GM20431 (cell line): ENCODE results near the gene ERF.
"Not testable (repeated sequence)": the region's sequence is repeated elsewhere in the genome, so short reads cannot be mapped to it uniquely, and the experiment has no call there.

ENCODE experiments used
- in situ Hi-C: fragments of 300-500 bp; cut with MseI, MboI; formaldehyde crosslinking; loops from one replicate; pipeline ENCODE4 v1.15.0; 2020; ENCODE audit warnings: low sequenced_read_pairs; ENCODE audit not compliant: unreplicated experiment

Gene ERF

DNA sequence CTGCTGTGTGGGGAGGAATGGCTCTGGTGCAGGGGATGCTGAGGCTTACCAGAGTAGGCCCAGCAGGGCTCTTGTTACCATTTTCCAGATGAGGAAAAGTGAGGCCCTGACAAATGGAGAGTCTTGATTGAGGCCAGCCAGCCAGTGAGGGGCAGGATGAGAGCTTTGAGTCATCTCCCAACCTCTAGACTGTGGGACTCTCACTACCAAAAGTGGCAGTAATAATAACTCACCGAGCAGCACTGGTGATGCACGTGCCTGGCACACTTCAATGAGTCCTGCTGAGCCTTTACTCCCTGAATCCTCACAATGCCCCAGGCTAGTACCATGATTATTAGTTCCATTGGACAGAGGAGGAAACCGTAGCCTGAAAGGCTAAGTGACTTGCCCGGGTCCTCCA is 21.9 kb upstream of the ERF start:
- in situ Hi-C loops: no loop called here

DNA sequence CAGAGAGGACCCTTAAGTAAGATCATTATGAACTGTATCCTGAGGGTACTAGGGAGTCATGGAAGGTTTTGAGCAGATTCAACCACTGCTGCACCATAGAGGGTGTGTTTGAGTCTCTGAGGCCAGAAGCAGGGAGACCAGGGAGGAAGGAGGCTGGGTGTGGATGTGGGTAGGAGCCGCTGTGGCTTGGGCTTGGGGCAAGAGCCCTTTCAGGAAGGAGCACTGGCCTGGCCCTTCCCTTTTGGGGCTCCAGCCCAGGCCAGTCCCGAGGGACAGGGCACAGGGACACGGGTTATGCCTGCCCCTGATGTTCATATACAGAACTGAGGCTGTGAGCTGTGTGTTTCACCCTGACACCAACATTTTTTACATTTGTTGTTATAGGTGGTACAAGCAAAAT is 21.4 kb upstream of the ERF start:
- in situ Hi-C loops: no loop called here

DNA sequence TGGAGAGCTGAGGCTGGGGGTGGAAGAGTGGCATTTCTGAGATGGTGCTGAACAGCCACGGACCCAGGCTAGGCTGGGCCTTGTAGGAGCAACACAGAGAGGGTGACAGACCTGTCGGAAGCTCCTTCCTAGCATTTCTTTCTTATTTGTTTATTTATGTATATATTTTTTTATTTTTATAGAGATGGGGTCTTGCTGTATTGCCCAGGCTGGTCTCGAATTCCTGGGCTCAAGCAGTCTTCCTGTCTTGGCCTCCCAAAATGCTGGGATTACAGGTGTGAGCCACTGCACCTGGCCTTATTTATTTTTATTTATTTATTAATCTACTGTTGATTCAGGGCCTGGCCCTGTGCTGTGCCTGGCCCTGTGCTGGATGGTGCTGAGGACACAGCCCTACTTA is 20.6 kb upstream of the ERF start:
- in situ Hi-C loops: no loop called here

DNA sequence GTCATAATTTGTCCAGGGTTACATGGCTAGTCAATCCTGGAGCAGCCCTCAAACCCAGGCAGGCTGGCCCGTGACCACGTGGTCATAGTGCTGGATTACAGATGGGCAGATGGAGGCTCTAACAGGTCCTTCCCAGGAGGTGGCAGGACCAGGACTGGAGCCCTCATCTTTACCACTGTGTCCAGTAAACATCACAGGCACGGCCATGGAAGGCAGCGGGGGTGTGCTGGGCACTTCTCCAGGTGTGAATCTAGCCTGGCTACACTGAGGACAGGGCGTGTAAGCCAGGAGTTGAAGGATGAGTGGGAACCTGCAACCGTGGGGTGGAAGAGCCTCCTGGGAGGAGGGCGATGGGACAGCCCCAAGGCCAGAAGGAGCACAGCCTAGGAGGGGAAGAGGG is 20.2 kb upstream of the ERF start:
- in situ Hi-C loops: no loop called here

DNA sequence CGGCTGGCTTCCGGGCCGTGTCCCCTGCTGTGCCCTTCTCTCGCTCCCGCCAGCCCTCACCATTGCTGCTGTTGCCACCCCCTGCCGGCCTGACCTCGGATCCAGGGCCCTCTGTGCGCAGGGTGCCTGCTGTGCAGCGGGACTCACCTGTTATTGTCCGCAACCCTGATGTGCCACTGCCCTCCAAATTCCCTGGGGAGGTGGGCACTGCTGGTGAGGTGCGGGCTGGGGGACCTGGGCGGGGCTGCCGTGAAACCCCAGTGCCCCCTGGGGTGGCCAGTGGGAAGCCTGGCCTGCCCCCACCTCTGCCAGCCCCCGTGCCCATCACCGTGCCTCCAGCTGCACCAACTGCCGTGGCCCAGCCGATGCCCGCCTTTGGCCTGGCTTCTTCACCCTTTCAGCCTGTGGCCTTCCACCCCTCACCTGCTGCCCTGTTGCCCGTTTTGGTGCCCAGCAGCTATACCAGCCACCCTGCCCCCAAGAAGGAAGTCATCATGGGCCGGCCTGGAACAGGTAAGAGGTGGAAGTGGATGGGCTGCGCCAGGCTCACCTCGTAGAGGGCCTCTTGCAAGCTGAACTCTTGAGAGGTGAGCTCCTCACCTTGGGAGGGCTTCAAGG is 19.2 kb upstream of the ERF start:
- in situ Hi-C loops: no loop called here

DNA sequence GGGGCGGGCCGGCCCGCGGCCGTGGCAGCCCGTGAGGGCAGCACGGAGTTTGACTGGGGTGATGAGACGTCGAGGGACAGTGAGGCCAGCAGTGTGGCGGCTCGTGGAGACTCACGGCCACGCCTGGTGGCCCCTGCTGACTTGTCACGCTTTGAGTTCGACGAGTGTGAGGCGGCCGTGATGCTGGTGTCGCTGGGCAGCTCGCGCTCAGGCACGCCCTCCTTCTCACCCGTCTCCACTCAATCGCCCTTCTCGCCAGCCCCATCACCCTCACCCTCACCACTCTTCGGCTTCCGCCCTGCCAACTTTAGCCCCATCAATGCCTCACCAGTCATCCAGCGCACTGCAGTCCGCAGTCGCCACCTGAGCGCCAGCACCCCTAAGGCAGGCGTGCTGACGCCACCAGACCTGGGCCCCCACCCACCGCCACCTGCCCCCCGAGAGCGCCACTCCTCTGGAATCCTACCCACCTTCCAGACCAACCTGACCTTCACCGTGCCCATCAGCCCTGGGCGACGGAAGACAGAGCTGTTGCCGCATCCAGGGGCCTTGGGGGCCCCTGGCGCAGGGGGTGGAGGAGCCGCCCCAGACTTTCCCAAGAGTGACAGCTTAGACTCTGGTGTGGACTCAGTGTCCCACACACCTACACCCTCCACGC is 18.6 kb upstream of the ERF start:
- in situ Hi-C loops: no loop called here

DNA sequence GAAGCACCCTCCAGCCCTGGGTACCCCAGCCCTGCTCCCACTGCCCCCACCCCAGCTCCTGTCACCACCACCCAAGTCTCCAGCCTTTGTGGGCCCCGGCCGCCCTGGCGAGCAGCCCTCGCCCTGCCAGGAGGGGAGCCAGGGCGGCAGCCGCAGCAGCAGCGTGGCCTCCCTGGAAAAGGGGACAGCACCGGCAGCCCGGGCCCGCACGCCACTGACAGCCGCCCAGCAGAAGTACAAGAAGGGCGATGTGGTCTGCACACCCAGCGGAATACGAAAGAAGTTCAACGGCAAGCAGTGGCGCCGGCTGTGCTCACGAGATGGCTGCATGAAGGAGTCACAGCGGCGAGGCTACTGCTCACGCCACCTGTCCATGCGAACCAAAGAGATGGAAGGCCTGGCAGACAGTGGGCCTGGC is 18.1 kb upstream of the ERF start:
- in situ Hi-C loops: no loop called here

DNA sequence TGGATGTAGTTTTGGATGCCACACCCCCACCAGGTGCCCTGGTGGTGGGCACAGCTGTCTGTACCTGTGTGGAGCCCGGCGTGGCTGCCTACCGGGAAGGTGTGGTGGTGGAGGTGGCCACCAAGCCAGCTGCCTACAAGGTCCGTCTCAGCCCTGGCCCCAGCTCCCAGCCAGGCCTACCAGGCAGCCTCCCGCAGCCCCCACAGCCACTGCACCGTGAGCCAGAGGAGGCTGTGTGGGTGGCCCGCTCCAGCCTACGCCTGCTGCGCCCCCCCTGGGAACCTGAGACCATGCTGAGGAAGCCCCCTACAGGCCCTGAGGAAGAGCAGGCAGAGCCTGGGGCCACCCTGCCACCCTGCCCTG is 17.6 kb upstream of the ERF start:
- in situ Hi-C loops: no loop called here

DNA sequence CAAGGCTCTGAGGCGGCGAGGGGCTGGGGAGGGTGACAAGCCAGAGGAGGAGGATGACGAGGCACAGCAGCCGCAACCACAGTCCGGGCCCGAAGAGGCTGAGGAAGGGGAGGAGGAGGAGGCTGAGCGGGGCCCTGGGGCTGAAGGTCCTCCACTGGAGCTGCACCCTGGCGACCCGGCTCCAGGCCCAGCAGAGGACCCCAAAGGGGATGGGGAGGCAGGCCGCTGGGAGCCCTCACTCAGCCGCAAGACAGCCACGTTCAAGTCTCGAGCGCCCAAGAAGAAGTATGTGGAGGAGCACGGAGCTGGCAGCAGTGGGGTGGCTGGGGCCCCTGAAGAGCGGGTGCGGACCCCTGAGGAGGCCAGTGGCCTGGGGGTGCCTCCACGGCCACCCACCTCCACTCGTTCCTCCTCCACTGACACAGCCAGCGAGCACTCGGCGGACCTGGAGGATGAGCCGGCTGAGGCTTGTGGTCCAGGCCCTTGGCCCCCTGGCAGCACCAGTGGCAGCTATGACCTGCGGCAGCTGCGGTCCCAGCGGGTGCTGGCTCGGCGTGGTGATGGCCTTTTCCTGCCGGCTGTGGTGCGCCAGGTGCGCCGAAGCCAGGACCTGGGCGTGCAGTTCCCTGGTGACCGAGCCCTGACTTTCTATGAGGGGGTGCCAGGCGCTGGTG is 17.1 kb upstream of the ERF start:
- in situ Hi-C loops: no loop called here

DNA sequence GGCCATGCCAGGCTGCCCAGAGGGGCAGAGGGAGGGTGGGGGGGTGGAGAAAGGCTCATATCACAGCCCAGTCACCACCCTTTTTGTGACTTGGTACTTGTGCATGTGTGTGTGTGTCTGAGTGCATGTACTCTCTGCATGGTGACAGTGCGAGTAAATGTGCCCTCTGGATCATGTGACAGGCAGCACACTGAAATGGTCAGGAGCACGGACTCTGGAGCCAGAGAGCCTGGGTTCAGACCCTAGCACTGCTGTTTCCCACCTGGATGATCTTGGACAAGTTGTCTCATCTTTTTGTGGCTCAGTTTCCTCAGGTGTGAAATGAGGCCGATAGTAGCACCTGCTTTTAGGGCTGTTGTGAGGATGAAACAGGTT is 16.1 kb upstream of the ERF start:
- in situ Hi-C loops: no loop called here

DNA sequence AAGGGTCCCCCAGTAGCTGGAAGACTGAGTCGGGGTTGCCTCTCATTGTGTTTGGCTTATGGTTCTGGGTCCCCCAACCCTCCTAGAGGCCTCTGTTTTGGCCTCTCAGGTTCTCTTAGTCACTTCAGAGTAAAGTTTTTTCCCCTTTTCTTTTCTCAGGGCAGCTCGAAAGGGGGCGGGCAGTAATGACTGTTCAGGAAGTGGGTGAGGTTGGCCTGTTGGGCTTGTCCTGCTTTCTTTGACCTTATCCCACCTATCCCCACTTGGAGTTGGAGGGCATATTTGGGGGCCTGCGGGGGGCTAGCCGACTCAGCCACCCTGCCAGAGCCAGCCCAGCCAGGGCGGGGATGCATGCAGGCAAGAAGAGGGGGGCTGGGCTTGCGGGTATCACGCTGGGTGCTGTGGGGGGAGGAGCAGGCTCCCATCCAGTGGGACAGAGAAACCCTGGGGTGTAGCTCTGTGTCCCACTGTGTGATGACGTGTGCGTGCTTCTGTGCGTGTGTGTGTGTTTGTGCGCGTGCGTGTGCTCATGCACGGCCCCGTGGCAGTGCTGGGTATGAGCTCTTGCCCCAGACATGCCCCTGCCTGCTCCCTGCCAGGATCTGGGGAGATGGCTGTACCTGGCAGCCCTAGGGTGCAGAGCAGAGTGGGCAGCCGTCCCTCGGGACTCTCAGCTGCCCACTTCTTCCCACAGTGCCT is 15.6 kb upstream of the ERF start:
- in situ Hi-C loops: no loop called here

DNA sequence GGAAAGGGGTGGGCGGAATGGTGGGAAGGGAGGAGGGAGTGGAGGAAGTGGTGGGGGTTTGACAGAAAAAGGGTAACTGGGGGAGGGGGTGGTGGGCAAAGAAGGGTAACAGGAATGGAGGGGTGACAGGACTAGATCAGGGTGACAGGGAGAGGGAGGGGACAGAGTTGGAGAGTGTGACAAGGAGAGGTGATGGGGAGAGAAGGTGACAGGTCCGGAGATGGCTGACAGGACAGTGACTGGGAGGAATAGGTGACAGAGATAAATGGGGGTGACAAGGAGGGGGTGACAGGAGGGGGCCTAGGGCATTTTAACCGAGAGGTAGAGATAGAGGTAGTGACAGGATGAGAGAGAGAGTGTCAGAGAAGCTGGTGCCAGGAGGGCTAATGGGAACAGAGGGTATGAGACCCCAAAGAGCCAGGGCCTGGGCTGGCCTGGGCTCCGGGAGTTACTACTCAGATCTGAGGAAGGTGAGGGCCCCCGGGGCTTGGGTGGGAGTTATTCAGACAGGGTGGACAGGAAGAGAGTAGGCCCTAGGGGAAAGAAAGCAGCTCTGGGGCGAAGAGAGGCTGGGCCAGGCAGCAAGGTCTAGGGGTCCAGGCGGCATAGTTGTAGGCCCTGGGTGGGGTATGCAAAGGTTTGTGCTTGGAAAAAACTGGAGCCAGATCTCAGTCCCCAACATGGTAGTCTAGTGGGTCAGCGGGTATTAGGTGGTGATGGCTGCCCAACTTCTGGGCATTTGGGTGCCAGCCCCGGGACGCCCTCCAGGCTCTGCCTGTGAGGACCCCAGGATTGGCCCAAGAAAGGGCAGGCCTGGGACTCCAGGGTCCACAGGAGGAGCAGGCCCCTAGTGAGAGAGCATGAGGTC is 14.8 kb upstream of the ERF start:
- in situ Hi-C loops: no loop called here

DNA sequence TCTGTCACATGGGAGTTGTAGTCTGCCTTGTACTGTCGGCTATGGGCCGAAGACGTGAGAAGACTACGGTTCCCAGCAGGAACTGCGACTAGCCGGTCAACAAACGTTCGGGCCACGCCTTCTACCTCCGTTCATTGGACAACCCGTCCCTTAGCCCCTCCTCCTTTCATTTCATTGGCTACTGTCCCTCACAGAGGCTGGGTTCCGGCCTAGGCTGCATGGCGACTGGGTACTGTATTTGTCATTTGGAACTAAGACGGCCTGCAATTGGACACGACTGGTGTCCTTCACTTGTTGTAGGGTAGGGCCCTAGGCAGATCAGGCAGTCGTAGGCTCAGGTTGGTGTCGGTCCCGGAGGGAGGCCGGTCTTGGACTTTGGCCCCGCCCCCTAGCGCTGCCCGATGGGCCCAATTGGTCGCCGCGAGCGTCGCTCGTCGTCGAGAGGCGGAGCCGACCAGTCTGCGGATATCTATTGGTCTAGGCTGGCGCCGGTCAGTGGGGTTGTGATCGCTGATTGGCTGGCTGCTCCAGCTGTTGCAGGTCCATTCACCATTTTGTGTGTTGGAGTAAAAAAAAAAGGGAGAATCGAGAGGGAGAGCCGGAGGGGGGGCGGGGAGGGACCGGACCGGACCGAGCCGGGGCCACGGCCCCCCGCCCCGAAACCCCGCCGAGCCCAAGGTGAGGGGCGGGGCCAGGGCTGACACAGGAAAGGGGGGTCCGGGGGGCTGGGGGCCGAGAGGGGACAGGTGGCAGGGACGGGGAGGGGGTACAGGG is 14.0 kb upstream of the ERF start, which contains the start of gene CIC:
Gene CIC, plus strand, starts transcription at position 549 of the 774 bp plus-strand sequence. CDS start 2,532 bp downstream, outside the sequence.
- in situ Hi-C loops: no loop called here

DNA sequence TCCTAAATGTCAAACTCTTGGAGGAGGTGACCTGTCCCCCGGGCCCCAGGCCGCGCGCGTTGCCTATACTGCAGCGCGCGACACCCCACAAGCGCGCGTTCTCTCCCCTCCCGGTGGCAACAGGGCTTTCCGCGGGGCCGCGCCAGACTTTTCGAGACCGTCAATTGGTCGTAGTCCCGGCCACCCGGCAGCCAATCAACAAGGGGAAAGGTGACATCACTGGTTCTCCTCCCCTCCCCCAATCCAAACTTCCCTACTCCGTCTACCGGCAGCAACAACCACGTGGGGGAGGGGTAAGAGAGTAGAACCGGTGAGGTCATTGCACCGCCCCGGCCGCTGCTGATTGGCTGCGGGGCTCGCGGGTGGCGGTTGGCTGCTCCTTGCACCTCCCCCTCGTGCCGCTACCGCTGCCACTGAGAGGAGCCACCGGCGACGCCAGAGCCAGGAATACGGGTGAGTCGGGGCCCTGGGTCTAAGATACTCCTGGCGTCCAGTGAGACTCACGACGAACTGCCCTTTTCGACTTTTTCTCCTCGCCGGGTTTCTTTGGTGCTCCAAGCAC is 13.3 kb upstream of the ERF start:
- in situ Hi-C loops: no loop called here

DNA sequence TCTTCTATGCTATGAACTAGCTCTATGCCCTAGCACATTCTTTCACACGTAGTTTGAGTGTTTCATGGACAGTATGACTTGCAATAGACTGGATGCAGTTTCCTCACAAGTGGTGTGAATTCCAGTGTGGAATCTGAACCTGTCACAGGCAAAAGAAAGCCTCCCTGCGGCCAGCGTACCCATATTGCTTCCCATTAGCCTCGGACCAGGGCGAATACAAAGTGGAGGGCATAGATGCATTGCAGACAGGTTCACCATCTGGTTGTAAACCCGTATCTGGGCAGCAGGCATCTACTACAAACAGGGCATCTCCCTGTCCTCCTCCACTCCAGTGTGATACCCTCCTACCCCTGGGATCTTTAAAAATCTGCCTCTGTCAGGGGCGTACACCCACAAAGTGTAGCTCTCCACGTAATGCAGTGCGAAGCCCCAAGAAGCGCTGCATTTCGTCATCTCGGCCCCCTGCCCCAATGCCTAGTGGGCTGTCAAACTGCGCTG is 12.8 kb upstream of the ERF start:
- in situ Hi-C loops: no loop called here

DNA sequence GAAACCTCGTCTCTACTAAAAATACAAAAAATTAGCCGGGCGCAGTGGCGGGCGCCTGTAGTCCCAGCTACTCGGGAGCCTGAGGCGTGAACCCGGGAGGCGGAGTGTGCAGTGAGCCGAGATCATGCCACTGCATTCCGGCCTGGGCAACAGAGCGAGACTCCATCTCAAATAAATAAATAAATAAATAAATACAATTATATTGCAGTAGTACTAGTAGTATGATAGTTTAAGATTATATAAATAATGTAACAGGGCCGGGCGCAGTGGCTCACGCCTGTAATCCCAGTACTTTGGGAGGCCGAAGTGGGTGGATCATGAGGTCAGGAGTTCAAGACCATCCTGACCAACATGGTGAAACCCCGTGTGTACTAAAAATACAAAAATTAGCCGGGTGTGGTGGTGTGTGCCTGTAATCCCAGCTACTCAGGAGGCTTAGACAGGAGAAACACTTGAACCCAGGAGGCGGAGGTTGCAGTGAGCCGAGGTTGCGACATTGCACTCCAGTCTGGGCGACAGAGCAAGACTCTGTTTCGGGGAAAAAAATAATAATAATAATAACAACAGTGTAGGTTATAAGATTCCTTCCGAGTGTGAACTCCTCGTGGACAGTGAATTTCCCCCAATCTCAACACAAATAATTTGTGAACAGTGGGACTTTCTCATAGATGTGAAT is 12.1 kb upstream of the ERF start:
- in situ Hi-C loops: not testable (repeated sequence)

DNA sequence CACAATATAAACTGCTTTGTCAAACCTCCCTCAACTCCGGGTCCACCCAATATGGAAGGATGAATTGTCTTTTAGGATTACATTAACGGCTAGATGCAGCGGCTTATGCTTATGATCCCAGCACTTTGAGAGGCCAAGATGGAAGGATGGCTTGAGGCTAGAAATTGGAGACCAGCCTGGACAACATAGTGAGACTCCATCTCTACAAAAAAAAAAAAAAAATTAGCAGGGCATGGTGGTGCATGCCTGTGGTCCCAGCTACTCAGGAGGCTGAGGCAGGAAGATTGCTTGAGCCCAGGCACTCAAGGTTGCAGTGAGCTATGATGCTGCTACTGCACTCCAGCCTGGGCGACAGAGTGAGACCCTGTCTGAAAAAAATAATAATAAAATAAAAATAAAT is 11.2 kb upstream of the ERF start:
- in situ Hi-C loops: not testable (repeated sequence)

DNA sequence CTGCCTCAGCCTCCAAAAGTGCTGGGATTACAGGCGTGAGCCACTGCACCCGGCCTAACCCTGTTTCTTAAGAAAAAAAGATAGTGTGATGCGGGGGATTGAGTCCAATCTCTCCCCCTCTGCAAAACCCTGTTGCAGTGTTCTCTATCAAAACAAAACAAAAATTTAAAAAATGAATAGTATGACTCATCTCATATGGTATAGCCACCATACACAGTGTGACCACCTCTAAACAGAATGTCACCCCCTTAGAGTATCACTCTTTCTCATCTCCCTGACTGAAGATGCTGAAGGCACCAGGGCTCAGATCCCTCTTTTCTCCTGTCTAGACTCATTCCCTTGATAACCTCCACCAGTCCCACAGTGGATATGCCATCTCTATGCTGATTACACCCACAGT is 6.8 kb upstream of the ERF start:
- in situ Hi-C loops: no loop called here
